Type B pancreatic cell (in vitro differentiated cells): ENCODE measurements around the gene CORO2A. TPM values are rescaled to one million over a fixed set of nuclear protein-coding genes. Genes with fewer than 3 reads are reported as not detected.

Experiments used
- DNase-seq: peaks from one replicate; pipeline ENCODE4 v3.0.0; 2021; ENCODE audit warnings: mixed read lengths; ENCODE audit not compliant: unreplicated experiment; ENCODE audit errors: extremely low spot score
- H3K27ac Mint-ChIP-seq: 2 replicates; pipeline ENCODE4 v1.8.0; 2021; ENCODE audit warnings: mild to moderate bottlenecking, mixed read lengths
- H3K27me3 Mint-ChIP-seq: 2 replicates; pipeline ENCODE4 v1.8.0; 2021; ENCODE audit warnings: mixed read lengths
- H3K36me3 Mint-ChIP-seq: 2 replicates; pipeline ENCODE4 v1.8.0; 2021; ENCODE audit warnings: mixed read lengths
- H3K4me1 Mint-ChIP-seq: one replicate; pipeline ENCODE4 v1.8.0; 2021; ENCODE audit warnings: mixed read lengths; ENCODE audit not compliant: unreplicated experiment
- H3K4me3 Mint-ChIP-seq: 2 replicates; pipeline ENCODE4 v1.8.0; 2021; ENCODE audit warnings: mild to moderate bottlenecking, mixed read lengths
- H3K9me3 Mint-ChIP-seq: 2 replicates; pipeline ENCODE4 v1.8.0; 2021; ENCODE audit warnings: mixed read lengths
- total RNA-seq: library from RNA; stranded (reverse); gene quantifications from 2 replicates; pipeline ENCODE4 v1.2.1, GENCODE V29; 2021; ENCODE audit warnings: low replicate concordance
- TF ChIP-seq, protein P1 (sequence below): fragments of 200-600 bp; sonication (generic); conservative IDR thresholded peaks from 2 replicates; pipeline ENCODE4 v1.5.0; 2021; ENCODE audit warnings: antibody characterized with exemption, mild to moderate bottlenecking

The CORO2A gene
- total RNA-seq, 1 donor from 2014 or later: 9.9 TPM

DNA sequence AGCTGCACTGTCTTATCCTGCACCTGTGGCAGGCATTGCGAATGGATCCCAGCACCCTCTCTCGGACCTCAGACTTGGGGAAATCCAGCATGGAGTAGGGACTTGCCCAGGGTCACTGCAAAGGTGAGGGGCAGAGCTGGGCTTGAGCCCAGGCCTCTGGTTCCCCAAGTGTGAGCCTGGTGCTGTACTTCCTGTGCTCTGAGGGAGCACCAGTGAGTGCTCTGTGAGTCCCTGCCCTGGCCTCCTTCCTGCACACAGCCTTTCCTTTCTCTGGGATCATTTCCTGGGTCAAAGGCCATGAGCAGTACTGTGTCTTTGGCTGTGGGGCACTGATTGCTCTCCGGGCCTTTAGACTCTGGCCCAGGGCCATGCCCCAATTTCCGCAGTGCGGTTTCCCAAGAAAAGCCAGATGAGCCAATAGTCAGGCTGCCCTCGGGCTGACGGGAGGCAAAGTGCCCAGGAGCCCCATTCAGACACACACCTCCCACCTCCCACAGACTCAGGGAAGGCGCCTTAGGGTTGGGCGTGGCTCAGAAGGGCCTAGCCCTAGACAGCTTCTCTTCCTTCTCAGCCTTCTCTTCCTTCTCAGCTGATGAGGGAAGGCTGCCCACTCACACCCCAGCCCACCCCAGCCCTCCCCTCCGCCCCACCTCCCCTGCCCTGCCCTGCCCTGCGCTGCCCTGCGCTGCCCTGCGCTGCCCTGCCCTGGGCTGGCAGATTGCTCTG lies 50.1 kb downstream of the CORO2A start:
- no peaks in the 10 kb centered on the region for H3K36me3 Mint-ChIP-seq
- DNase-seq: no peak
- TF ChIP-seq, protein P1, sequence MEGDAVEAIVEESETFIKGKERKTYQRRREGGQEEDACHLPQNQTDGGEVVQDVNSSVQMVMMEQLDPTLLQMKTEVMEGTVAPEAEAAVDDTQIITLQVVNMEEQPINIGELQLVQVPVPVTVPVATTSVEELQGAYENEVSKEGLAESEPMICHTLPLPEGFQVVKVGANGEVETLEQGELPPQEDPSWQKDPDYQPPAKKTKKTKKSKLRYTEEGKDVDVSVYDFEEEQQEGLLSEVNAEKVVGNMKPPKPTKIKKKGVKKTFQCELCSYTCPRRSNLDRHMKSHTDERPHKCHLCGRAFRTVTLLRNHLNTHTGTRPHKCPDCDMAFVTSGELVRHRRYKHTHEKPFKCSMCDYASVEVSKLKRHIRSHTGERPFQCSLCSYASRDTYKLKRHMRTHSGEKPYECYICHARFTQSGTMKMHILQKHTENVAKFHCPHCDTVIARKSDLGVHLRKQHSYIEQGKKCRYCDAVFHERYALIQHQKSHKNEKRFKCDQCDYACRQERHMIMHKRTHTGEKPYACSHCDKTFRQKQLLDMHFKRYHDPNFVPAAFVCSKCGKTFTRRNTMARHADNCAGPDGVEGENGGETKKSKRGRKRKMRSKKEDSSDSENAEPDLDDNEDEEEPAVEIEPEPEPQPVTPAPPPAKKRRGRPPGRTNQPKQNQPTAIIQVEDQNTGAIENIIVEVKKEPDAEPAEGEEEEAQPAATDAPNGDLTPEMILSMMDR: no peak
- H3K27ac Mint-ChIP-seq: no peak overlapping the region
- H3K9me3 Mint-ChIP-seq: no peaks in the 10 kb centered on the region
- no peak overlapping the region for H3K4me3 Mint-ChIP-seq
- peaks cover 12% of the 10 kb centered on the region for H3K4me1 Mint-ChIP-seq
- no peaks in the 10 kb centered on the region for H3K27me3 Mint-ChIP-seq

DNA sequence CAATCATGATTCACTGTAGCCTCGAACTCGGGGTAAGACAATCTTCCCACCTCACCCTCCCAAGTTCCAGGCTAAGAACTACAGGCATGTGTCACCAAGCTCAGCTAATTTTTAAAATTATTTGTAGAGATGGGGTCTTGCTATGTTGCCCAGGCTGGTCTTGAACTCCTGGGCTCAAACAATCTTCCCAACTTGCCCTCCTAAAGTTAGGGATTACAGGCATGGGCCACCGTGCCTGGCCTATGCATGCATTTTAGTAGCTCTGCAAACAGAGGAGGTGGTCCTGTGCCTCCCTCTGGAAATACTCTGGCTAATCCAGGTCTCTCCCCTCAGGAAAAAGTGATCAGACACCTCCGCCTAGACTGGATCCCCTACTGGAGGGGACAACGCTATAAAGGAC lies 51.9 kb downstream of the CORO2A start:
- no peaks in the 10 kb centered on the region for H3K36me3 Mint-ChIP-seq
- TF ChIP-seq, protein P1: no peak
- no peak overlapping the region for H3K4me3 Mint-ChIP-seq
- no peaks in the 10 kb centered on the region for H3K27me3 Mint-ChIP-seq
- H3K27ac Mint-ChIP-seq: no peak overlapping the region
- H3K9me3 Mint-ChIP-seq: no peaks in the 10 kb centered on the region
- H3K4me1 Mint-ChIP-seq: peaks cover 7% of the 10 kb centered on the region
- no peak for DNase-seq

DNA sequence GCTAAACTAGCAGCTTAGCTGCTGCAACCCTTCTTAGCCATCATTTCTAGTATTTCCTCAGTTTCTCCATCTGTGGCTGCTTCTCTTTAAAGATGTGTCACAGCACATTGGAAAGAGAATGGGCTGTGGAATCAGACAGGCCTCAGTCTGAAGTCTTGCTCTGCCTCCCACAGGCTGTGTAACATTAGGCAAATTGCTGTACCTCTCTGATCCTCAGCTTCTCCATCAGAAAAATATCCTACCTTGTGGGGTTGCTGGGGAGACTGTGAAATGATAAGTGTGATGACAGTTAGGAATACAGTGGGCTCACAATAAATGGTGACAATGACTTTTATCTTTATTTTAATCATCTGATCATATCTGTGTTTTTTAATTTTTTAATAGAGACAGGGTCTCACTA lies 55.9 kb downstream of the CORO2A start:
- H3K27me3 Mint-ChIP-seq: no peaks in the 10 kb centered on the region
- TF ChIP-seq, protein P1: no peak
- H3K4me3 Mint-ChIP-seq: no peak overlapping the region
- H3K27ac Mint-ChIP-seq: no peak overlapping the region
- DNase-seq: no peak
- no peaks in the 10 kb centered on the region for H3K36me3 Mint-ChIP-seq
- H3K4me1 Mint-ChIP-seq: peaks cover 9% of the 10 kb centered on the region
- no peaks in the 10 kb centered on the region for H3K9me3 Mint-ChIP-seq

DNA sequence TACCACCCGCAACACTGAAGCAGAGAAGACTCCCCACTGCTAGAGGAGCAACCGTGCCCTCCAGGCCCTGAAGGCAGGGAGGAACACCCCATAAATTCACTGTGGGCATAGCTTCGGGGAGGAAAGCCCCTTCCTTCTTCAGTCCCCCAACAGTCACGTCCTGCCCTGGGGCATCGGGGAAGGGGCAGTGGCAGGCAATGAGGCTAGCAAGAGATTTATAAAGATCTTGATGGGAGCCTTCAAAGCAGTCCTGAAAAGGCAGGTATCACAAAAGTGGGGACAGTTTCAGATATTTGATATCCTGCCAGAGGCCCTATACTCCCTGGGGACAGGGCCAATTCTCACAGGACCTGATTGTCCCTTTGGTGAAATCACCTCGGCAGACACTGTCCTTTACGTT lies 56.5 kb downstream of the CORO2A start:
- H3K4me1 Mint-ChIP-seq: peaks cover 9% of the 10 kb centered on the region
- H3K4me3 Mint-ChIP-seq: no peak overlapping the region
- TF ChIP-seq, protein P1: no peak
- DNase-seq: no peak
- H3K36me3 Mint-ChIP-seq: no peaks in the 10 kb centered on the region
- no peaks in the 10 kb centered on the region for H3K27me3 Mint-ChIP-seq
- H3K27ac Mint-ChIP-seq: peak overlapping the region; percentile 62
- no peaks in the 10 kb centered on the region for H3K9me3 Mint-ChIP-seq

DNA sequence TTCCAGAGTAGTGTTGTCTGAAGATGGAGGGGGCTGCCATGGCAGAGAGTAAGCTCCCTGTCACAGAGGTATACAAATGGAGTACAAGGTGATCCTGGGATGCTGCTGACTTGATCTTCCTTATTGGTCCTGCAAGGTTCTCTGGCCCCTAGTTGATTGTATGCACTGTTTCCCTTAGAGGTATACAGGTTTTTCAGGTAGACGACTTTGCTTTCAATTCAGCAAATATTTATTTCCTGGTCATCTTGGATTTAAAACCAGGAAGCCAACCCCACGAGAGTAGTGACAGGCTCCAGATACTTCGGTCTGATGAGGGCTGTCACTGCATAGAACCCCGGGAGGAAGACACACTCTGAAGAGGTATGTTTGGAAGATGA lies 56.9 kb downstream of the CORO2A start:
- Mint-ChIP-seq H3K27ac (peak overlapping the region; percentile 62), H3K4me1 (peaks cover 9% of the 10 kb centered on the region), H3K9me3 (no peaks in the 10 kb centered on the region), H3K27me3 (no peaks in the 10 kb centered on the region), H3K36me3 (no peaks in the 10 kb centered on the region), H3K4me3 (no peak overlapping the region)
- TF ChIP-seq, protein P1: no peak
- DNase-seq: no peak
